ENCODE results near the gene GOLT1A. TPM values are rescaled to one million over a fixed set of nuclear protein-coding genes. Genes with fewer than 3 reads are reported as not detected.
A peak's percentile ranks its signal among the peaks of the same experiment; 100 is the strongest.

The GOLT1A gene
- total and polyA plus RNA-seq, 2 donors (not counting 1 experiment from before 2014, with no cell fraction given), result not detected

- ChIA-PET CTCF (interaction anchor here (1.4 to 1.5 kb wide), 3 partner anchors 9 to 245 kb away, joined by 3 to 6 read pairs (median 4); no protein-coding TSS in a partner anchor), POLR2A (no interaction called here)
- no peak overlapping the region for H3K27ac Mint-ChIP-seq
- Histone ChIP-seq H3K36me3 (replicated peaks in 1 of 2; ENCODE audit: control extremely low read depth in 1 of 2, control insufficient read depth in 1 of 2, extremely low read depth in 1 of 2, insufficient read depth in 2 of 2, low read length in 1 of 2) (no peaks in the 10 kb centered on the region), H3K4me2 (replicated peaks; ENCODE audit: low read depth, low read length, poor library complexity, severe bottlenecking) (no peak overlapping the region), H3K27me3 (replicated peaks in 1 of 4; ENCODE audit: control extremely low read depth in 1 of 4, control insufficient read depth in 3 of 4, insufficient read depth in 4 of 4, low read length in 3 of 4) (peaks cover 0 to 24% (median 7%) of the 10 kb centered on the region in 4 experiments), H3K4me1 (ENCODE audit: control insufficient read depth in 2 of 2, insufficient read depth in 2 of 2, low read length in 2 of 2) (peaks cover 12 to 14% of the 10 kb centered on the region in 2 donors), H3K27ac (ENCODE audit: low read length in 2 of 2) (no peak overlapping the region), H4K20me1 (ENCODE audit: control insufficient read depth, insufficient read depth, low read length, poor library complexity, severe bottlenecking) (no peaks in the 10 kb centered on the region), H3K79me2 (ENCODE audit: control insufficient read depth, insufficient read depth, low read length) (no peaks in the 10 kb centered on the region), H3K9ac (ENCODE audit: low read length) (no peak overlapping the region), H3K9me3 (ENCODE audit: control extremely low read depth in 1 of 3, control insufficient read depth in 2 of 3, insufficient read depth in 1 of 3, low read length in 2 of 3) (peaks cover 0 to 3% (median 0%) of the 10 kb centered on the region in 3 donors), H3K4me3 (ENCODE audit: control extremely low read depth in 1 of 5, extremely low read depth in 1 of 5, insufficient read depth in 1 of 5, low read depth in 2 of 5, low read length in 4 of 5) (no peak overlapping the region), H2AFZ (ENCODE audit: insufficient read depth, low read depth, low read length, poor library complexity, severe bottlenecking) (no peak overlapping the region)
- peaks cover 8% of the 10 kb centered on the region for H3K4me1 Mint-ChIP-seq
- WGBS (ENCODE audit: insufficient coverage), result 94% methylated on average over 4 of the region's 5 CpGs
- ATAC-seq (ENCODE audit: low read depth), result no peak
- intact Hi-C loops (cut with micrococcal nuclease), result no loop called here
- peaks cover 53% of the 10 kb centered on the region for H3K27me3 Mint-ChIP-seq
- peak overlapping the region; percentile 37 for H3K4me3 Mint-ChIP-seq
- no peaks in the 10 kb centered on the region for H3K9me3 Mint-ChIP-seq (ENCODE audit: insufficient read depth)
- DNase-seq, result no peak
- TF ChIP-seq CTCF (IDR thresholded peaks at IDR 0.05) (no peak), EZH2 (IDR thresholded peaks at IDR 0.05; ENCODE audit: borderline replicate concordance, insufficient read depth, low read depth, low read length, poor library complexity, severe bottlenecking) (no peak)
These were observed 60.1 kb downstream of the GOLT1A start for GRCh38 chr1:204153667-204154066.

GRCh38 chr1:204152310-204153044 lies 61.3 kb downstream of the GOLT1A start:
- no peak for DNase-seq
- intact Hi-C loops (cut with micrococcal nuclease), result no loop called here
- Histone ChIP-seq H3K36me3 (replicated peaks in 1 of 2; ENCODE audit: control extremely low read depth in 1 of 2, control insufficient read depth in 1 of 2, extremely low read depth in 1 of 2, insufficient read depth in 2 of 2, low read length in 1 of 2) (no peaks in the 10 kb centered on the region), H3K79me2 (ENCODE audit: control insufficient read depth, insufficient read depth, low read length) (no peaks in the 10 kb centered on the region), H2AFZ (ENCODE audit: insufficient read depth, low read depth, low read length, poor library complexity, severe bottlenecking) (peak overlapping the region; percentile 74), H3K4me1 (ENCODE audit: control insufficient read depth in 2 of 2, insufficient read depth in 2 of 2, low read length in 2 of 2) (peaks cover 12 to 14% of the 10 kb centered on the region in 2 donors), H3K9me3 (ENCODE audit: control extremely low read depth in 1 of 3, control insufficient read depth in 2 of 3, insufficient read depth in 1 of 3, low read length in 2 of 3) (peaks cover 0 to 3% (median 0%) of the 10 kb centered on the region in 3 donors), H3K27ac (ENCODE audit: low read length in 2 of 2) (no peak overlapping the region), H3K4me3 (ENCODE audit: control extremely low read depth in 1 of 5, extremely low read depth in 1 of 5, insufficient read depth in 1 of 5, low read depth in 2 of 5, low read length in 4 of 5) (peak overlapping the region in 4 of 5 experiments; percentile 28 to 71 (median 60)), H3K27me3 (replicated peaks in 1 of 4; ENCODE audit: control extremely low read depth in 1 of 4, control insufficient read depth in 3 of 4, insufficient read depth in 4 of 4, low read length in 3 of 4) (peaks cover 0 to 24% (median 7%) of the 10 kb centered on the region in 4 experiments), H3K4me2 (replicated peaks; ENCODE audit: low read depth, low read length, poor library complexity, severe bottlenecking) (peak overlapping the region; percentile 93), H3K9ac (ENCODE audit: low read length) (peak overlapping the region; percentile 59), H4K20me1 (ENCODE audit: control insufficient read depth, insufficient read depth, low read length, poor library complexity, severe bottlenecking) (no peaks in the 10 kb centered on the region)
- WGBS (ENCODE audit: insufficient coverage), result 37% methylated on average over 19 of the region's 25 CpGs
- peak overlapping the region; percentile 71 for H3K4me3 Mint-ChIP-seq
- TF ChIP-seq CTCF (IDR thresholded peaks at IDR 0.05) (no peak), EZH2 (IDR thresholded peaks at IDR 0.05; ENCODE audit: borderline replicate concordance, insufficient read depth, low read depth, low read length, poor library complexity, severe bottlenecking) (no peak)
- H3K9me3 Mint-ChIP-seq (ENCODE audit: insufficient read depth), result no peaks in the 10 kb centered on the region
- CTCF ChIA-PET, result interaction anchor here (0.8 to 1.2 kb wide), 3 partner anchors 15 to 211 kb away, joined by 3 to 4 read pairs (median 4); no protein-coding TSS in a partner anchor
- POLR2A ChIA-PET, result no interaction called here
- peaks cover 8% of the 10 kb centered on the region for H3K4me1 Mint-ChIP-seq
- ATAC-seq (ENCODE audit: low read depth), result peak; percentile 7
- H3K27me3 Mint-ChIP-seq, result peaks cover 45% of the 10 kb centered on the region
- no peak overlapping the region for H3K27ac Mint-ChIP-seq
